SU-DHL-6 (cell line): Measurements from ENCODE around the gene SLC45A1.

Source experiments
- H2AFZ ChIP-seq: fragments of 200-600 bp; sonication (generic); 2 replicates; pipeline ENCODE4 v1.6.1; 2014; ENCODE audit warnings: low read depth, mild to moderate bottlenecking, moderate library complexity, mixed read lengths, antibody characterized with exemption, low read length; ENCODE audit not compliant: severe bottlenecking
- H3F3A ChIP-seq: fragments of 200-600 bp; shearing (Covaris generic); 2 replicates; pipeline ENCODE4 v1.6.0; 2016; ENCODE audit warnings: antibody characterized with exemption, mild to moderate bottlenecking; ENCODE audit not compliant: insufficient read depth
- H3K27ac ChIP-seq: fragments of 200-600 bp; sonication (generic); 2 replicates; pipeline ENCODE4 v1.5.1; 2016; ENCODE audit warnings: low read depth, mild to moderate bottlenecking, low read length, moderate library complexity, mixed read lengths
- H3K27me3 ChIP-seq: fragments of 200-600 bp; sonication (generic), shearing (Covaris generic); 2 replicates; pipeline ENCODE4 v1.6.0; 2014; ENCODE audit warnings: mild to moderate bottlenecking, low read length
- H3K36me3 ChIP-seq: fragments of 200-600 bp; sonication (generic); 2 replicates; pipeline ENCODE4 v1.6.1; 2014; ENCODE audit warnings: mild to moderate bottlenecking, low read length, mixed read lengths
- H3K4me2 ChIP-seq: fragments of 300-600, 200-600 bp; shearing (Covaris generic), sonication (generic); 2 replicates; pipeline ENCODE4 v1.6.0; 2014; ENCODE audit warnings: low read length, low read depth, mild to moderate bottlenecking; ENCODE audit not compliant: poor library complexity, severe bottlenecking
- H3K4me3 ChIP-seq: fragments of 200-600 bp; sonication (generic); 2 replicates; pipeline ENCODE4 v1.5.1; 2014; ENCODE audit warnings: antibody characterized with exemption, low read length, mild to moderate bottlenecking, mixed read lengths; ENCODE audit not compliant: insufficient read depth, poor library complexity, severe bottlenecking
- H3K79me2 ChIP-seq: fragments of 200-600 bp; sonication (generic); 2 replicates; pipeline ENCODE4 v1.6.1; 2014; ENCODE audit warnings: mild to moderate bottlenecking, low read length, moderate library complexity; ENCODE audit not compliant: insufficient read depth
- H3K9ac ChIP-seq: fragments of 200-600 bp; sonication (generic); 2 replicates; pipeline ENCODE4 v1.7.0; 2014; ENCODE audit warnings: mild to moderate bottlenecking, low read length
- H3K9me2 ChIP-seq: fragments of 200-600 bp; sonication (generic); replicated peaks from 2 replicates; pipeline ENCODE4 v1.6.1; 2014; ENCODE audit warnings: low read length; ENCODE audit not compliant: insufficient read depth
- H3K9me3 ChIP-seq: fragments of 200-600 bp; sonication (generic); 2 replicates; pipeline ENCODE4 v1.6.1; 2014; ENCODE audit warnings: low read length, mixed read lengths; ENCODE audit not compliant: insufficient read depth
- H4K20me1 ChIP-seq: fragments of 200-600 bp; sonication (generic); 2 replicates; pipeline ENCODE4 v1.6.1; 2014; ENCODE audit warnings: low read depth, mild to moderate bottlenecking, antibody characterized with exemption, low read length, moderate library complexity, mixed read lengths
- CTCF ChIP-seq: fragments of 200-600 bp; sonication (generic); IDR thresholded peaks from one replicate; pipeline ENCODE4 v1.5.1; 2017; ENCODE audit warnings: antibody characterized with exemption, mild to moderate bottlenecking, low read length, moderate library complexity; ENCODE audit not compliant: insufficient read depth, poor library complexity, severe bottlenecking
- EZH2phosphoT487 ChIP-seq: fragments of 200-600 bp; sonication (generic), shearing (Covaris generic); conservative IDR thresholded peaks from 2 replicates; pipeline ENCODE4 v1.6.1; 2018; ENCODE audit warnings: mild to moderate bottlenecking, antibody characterized with exemption, low read length, moderate library complexity, mixed read lengths

SLC45A1 gene

GRCh38 chr1:8357329-8358101 lies 39.6 kb downstream of the SLC45A1 start:
- no peaks in the 10 kb centered on the region for H3K27me3 ChIP-seq
- no peak for TF ChIP-seq EZH2phosphoT487
- H3F3A ChIP-seq, result peaks cover 8% of the 10 kb centered on the region; the same call in 1 of the 2 replicates
- no peak overlapping the region for H2AFZ ChIP-seq
- H4K20me1 ChIP-seq, result no peaks in the 10 kb centered on the region
- H3K36me3 ChIP-seq, result peaks cover 11% of the 10 kb centered on the region; the same call in 1 of the 2 replicates
- H3K9ac ChIP-seq, result no peak overlapping the region
- H3K9me3 ChIP-seq, result no peaks in the 10 kb centered on the region
- no peak overlapping the region for H3K27ac ChIP-seq
- no peaks in the 10 kb centered on the region for H3K9me2 ChIP-seq
- H3K4me2 ChIP-seq, result no peak overlapping the region
- no peak overlapping the region for H3K4me3 ChIP-seq
- H3K79me2 ChIP-seq, result no peaks in the 10 kb centered on the region

DNA sequence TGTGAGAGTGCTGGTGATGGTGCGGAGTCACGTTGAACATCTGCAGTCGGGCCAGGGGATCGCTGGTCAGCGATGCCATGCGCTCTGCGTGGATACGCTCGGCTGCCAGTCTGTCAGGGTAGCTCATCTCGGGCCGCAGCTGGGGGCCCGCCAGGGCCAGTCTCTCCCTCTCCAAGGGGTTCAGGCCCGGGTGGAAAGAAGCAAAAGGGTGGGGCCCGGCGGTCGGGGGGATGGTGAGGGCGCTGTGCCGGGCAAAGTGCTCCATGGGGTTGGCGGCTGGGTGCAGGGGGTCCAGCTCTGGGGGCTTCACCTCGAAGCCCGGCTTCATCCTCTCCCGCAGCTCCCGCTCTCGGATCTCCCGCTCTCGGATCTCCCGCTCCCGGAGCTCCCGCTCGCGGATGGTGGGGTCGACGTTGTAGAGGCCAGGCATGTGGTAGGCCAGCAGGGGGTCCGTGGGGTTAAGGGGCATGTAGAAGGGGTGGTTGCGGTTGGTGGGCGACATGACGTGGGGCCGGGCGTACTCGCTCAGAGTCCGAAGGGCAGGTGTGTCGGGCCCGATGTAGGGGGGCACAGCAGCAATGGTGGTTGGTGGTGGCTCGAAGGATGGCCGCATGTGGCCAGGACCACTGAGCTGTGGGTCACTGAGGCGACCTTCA lies 40.5 kb downstream of the SLC45A1 start:
- Histone ChIP-seq H3K4me3 (no peak overlapping the region), H2AFZ (no peak overlapping the region), H3K9ac (no peak overlapping the region), H3K9me3 (no peaks in the 10 kb centered on the region), H3K27me3 (no peaks in the 10 kb centered on the region), H3F3A (peaks cover 8% of the 10 kb centered on the region; the same call in 1 of the 2 replicates), H3K36me3 (peaks cover 11% of the 10 kb centered on the region; the same call in 1 of the 2 replicates), H4K20me1 (no peaks in the 10 kb centered on the region), H3K9me2 (no peaks in the 10 kb centered on the region), H3K4me2 (no peak overlapping the region), H3K79me2 (no peaks in the 10 kb centered on the region), H3K27ac (no peak overlapping the region)
- no peak for TF ChIP-seq CTCF
- TF ChIP-seq EZH2phosphoT487, result no peak

GRCh38 chr1:8358897-8359616 lies 41.1 kb downstream of the SLC45A1 start:
- H3K9me2 ChIP-seq, result no peaks in the 10 kb centered on the region
- no peak overlapping the region for H2AFZ ChIP-seq
- no peaks in the 10 kb centered on the region for H3K79me2 ChIP-seq
- TF ChIP-seq CTCF (no peak), EZH2phosphoT487 (no peak)
- no peaks in the 10 kb centered on the region for H3K27me3 ChIP-seq
- H3K4me3 ChIP-seq, result no peak overlapping the region
- H3K9me3 ChIP-seq, result no peaks in the 10 kb centered on the region
- peaks cover 8% of the 10 kb centered on the region; the same call in 1 of the 2 replicates for H3F3A ChIP-seq
- no peak overlapping the region for H3K9ac ChIP-seq
- H4K20me1 ChIP-seq, result no peaks in the 10 kb centered on the region
- H3K36me3 ChIP-seq, result peaks cover 11% of the 10 kb centered on the region; the same call in 1 of the 2 replicates
- no peak overlapping the region for H3K27ac ChIP-seq
- no peak overlapping the region for H3K4me2 ChIP-seq
